DMS53 treated with DMSO at 0.1 percent for 48 hours (cell line): ENCODE data around the gene SPSB1.
A peak's percentile ranks its signal among the peaks of the same experiment; 100 is the strongest.

Experiments used
- DNase-seq: peaks from one replicate; lab custom pipeline; 2025; ENCODE audit not compliant: unreplicated experiment; lab: John Stamatoyannopoulos, UW

The SPSB1 gene

DNA sequence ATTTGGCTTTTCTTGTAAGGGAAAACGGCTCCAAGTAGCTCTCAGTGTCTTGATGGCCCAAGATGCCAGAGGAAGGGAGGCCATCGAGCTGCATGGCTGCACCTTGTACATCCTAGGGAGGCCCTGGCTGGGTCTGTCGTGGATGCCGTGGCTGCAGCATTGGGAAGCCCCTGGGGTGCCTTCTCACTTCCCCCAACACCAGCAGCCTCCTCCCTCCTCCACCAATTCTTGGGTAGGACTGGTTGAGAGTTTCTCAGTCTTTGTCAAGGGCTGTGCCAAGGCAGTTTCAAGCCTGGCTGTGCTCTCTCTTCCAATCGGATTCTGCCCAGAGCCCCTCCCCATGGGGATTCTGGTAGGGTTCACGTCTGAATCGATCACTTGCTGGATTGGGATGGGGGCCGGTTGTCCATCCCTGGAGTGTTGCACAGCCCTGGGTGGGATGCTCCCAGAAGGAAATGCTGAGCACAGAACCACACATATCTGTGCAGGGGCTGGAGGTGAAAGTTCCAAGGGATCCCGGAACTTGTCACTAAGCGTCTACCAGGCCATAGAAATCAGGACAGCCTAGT, 14.0 kb upstream of the SPSB1 start:
- no peak for DNase-seq

DNA sequence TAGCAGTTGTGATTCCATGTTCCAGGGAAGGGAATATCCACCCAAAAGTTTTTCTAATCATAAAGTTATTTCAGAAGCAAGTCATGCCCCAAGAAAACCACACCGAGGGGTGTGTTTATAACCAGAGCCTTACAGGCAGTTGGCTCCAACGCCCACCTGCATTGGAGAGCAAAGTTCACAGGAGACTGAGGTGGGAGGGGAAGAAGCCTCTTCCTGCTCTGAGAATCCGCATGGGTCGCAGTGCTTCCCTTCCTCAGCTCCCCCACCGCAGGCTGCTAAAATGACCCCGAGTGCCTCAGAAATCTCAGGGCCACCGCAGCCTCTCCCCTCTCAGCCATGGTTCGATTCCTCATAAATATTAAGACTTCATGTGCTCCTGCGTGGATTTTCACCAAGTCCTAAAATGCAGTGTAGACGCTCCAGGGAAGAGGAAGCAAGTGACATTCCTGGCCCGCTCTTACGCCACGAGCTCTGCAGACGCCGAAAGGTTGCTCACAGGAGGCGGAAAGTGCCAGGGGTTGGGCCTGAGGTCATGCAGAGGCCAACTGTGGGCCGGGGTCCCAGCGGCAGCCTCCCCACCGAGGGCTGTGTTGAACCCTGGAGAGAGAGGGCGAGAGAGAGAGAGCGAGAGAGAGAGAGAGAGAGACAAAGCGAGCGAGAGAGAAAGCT, 13.4 kb upstream of the SPSB1 start:
- DNase-seq, result no peak

DNA sequence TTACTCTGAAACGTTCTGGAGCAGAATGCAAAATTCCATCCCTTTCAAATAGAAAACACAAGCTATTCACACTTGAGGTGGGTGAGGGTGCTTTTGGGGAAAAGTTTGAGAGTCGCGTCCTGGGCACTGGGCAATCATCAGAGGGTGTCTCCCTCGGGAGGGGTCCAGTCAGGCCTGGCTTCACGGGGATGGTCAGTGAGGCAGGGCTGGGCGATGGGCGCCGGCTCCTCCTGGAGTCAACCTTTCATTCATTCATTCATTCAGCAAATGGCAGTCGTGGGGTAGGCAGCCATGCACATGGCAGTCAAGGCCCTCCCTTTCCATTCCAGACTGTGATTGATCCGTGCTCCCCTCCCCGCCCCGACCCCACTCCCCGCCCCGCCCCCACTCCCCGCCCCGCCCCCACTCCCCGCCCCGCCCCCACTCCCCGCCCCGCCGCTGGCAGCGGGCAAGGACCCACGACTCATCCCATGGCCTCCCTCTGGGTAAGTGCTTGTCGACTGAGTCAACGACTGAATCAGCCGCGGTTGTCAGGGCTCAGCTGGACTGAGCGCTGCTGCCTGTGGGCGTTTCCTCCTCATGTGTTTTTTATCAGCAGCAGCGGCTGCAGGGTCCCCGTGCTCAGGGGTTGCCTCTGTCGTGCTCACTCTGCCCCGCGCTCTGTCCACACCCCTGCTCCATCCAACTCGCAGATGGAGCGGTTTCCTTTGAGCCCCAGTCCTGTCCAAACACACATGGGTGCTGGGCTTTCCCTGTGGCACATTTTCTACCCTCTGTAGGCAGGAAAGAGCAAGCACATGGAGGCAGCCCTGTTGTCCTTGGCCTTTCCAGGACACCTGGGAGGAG, 12.5 kb upstream of the SPSB1 start:
- no peak for DNase-seq

DNA sequence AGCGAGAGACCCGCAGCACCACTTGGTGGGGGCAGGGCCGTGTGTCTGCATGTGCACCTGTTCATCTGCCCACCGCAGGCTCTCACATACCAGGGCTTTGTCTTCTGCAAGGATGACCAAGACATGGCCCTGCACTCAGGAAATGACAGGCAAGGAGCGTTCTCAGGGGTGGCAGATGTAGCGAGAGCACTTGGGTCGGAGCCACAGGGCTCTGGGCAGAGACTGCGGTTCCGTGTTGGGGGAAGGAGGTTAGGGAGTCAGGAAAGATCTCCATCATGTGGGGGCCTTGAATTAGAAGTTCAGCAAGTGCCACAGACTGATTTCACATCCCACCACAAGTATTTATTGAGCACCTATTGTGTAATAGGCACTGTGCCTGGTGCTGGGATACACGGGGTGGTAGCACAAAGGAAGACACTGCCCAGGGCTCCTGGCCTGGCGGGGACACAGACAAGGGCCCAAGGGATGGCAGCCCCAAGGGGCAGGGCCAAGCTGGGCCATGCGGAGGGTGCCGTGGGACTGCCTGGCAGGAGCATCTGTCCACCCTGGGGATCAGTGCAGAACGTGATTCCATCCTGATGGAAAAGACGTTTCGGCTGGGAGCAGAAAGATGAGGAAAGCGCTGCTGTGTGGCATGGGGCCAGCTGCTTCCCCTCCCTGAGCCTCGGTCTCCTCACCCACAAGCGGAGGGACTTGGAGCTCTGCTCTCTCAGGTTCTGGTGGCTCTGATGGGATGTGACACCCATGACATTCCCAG, 11.4 kb upstream of the SPSB1 start:
- no peak for DNase-seq

DNA sequence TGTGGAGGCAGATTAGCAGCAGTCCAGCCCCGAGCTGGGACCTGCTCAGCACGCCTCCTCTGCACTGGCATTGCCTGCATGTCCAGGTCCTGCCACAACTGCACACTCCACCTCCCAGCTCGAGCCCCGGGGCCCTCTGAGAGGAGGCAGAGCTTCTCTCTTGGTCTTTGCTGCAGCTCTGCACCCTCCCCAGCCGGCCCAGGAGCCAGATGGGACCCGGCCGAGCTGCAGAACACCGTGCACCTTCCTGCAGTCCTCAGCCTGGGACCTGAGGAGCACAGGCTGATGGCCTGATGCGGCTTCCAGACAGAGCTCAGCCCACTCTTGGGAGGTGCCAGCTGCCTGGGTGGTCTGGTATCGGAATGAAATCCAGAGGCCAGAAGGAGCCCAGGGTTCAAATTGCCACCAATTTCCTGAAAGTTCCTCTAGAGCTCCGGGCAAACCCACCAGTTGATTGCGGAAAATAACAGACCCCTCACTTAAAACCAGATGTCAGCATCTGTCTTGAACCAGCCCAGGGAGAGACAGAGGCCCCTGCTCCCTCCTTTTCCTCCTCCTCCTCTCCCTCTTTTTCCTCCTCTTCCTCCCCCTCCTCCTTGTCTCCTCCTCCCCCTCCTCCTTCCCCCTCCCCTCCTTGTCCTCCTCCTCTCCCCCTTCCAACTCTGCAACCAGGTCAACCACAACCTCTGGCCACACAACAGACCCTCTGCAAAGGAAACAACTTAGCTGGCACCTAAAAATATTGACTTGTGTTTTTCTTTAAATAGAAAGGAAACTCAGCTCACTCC, 10.6 kb upstream of the SPSB1 start:
- no peak for DNase-seq

DNA sequence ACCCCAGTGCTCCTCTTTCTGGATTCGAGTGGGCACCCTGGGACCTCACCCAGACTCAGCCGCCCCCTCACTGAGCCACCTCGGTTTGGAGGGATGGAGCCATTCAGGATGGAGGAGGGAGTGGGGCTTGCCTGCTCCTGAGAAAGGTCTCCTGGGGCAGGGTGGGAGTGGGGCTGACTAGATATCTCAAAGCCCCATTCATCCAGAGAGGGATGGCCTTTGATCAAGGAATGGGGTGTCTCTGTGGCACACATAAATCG, 10.1 kb upstream of the SPSB1 start:
- no peak for DNase-seq

DNA sequence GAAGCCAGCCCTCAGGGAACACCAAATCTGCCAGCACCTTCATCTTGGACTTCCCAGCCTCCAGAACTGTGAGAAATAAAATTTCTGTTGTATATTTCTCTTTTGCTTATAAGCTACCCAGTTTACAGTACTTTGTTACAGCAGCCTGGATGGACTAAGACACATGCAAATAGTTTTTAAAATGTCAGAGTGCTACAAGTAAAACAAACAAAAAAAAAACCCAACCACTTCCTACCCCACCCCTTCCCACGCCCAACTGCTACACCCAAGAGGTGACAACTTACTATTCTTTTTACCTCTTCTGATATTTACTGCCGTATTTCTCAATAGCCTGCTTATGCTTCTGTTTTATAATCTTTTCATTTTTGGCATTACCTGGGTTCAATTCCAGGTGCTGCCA, 8.6 kb upstream of the SPSB1 start:
- DNase-seq, result no peak

DNA sequence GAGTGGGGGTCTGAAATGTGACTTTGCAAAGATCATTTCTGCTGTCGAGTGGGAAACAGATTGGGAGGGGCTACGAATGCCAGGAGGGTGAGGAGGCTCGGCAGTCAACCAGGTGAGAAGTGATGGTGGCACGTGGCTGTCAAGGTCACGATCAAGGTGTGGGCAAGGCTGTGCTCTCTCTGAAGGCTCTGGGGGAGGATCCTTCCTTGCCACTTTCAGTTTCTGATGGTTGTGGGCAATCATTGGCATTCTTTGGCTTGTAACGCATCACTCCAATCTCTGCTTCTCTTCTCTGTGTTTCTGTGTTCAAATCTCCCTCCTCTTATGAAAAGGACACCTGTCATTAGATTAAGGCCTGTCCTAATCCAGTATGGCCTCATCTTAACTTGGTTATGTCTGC, 6.1 kb upstream of the SPSB1 start:
- DNase-seq, result no peak

DNA sequence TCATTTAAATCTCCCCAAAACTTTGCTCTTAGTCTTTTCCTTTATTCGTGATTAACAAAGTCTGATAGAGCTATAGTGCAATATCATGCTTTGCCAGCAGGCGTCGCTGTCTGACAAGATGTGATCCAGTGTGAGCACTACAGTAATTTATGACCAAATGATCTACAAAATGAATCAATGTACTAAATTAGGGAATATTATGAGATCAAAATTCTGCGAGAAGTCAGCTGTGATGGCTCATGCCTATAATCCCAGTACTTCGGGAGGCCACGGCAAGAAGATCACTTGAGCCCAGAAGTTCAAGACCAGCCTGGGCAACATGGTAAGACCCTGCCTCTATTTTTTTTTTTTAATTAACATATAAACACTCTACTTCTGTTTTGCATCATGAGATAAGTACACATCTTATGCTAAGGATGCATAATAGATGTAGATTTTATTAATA, 3.6 kb upstream of the SPSB1 start:
- DNase-seq, result peak; percentile 61

DNA sequence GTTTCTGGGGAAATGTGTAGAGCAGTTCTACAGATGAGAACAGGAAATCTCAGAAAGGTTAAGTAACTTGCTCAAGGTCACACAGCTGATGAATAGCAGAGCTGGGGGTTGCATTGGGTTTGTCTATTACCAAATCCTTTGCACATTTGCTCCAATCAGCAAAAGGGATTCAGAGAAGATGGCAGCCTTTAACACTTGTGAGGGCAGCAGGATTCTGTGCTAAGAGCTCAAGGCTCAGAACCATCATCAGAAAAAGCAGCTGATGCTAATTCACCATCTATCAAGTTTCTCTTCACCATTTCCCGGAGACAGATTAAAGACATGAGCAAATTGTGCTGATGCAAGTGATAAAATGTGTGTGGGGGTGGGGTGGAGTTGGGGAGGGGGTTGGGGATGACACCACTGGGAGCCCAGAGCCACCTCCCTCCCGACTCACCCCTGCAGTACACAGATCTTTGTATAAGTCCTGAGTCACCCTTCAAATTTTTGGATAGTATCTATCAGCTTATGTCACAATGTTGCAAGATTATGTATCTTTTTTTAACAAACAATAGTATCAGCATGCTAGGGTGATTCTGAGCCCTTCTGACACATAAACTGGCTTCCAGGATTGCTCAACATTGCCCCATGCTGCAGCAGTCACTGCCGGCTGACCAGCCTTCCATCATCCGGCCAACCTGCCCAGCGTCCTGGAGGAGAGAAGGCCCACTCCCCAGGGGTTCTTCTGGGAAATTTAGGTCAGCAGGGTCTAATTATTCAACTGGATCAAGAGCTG, 2.8 kb upstream of the SPSB1 start:
- DNase-seq, result no peak

DNA sequence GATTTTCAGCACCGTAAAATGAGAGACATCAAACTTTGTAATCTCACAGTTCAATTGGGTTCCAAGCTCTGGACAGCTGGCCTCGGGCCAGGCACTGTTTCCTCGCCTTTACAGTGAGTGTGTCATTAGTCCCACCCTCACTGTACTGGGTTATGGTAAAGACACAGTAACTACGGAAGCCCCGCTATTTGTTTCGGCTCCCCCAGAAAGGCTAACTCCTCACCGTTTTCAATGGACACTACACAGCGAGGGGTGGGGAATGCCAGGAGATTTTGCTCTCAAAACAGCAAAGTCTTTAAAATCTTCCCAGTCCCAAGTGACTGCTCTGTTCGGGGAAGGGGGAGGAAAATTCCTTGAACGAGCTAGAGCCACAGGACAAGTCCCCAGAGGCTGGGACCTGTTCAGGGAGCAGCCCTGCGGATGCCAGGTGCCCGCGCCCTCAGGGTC, 757 bp upstream of the SPSB1 start:
- no peak for DNase-seq

DNA sequence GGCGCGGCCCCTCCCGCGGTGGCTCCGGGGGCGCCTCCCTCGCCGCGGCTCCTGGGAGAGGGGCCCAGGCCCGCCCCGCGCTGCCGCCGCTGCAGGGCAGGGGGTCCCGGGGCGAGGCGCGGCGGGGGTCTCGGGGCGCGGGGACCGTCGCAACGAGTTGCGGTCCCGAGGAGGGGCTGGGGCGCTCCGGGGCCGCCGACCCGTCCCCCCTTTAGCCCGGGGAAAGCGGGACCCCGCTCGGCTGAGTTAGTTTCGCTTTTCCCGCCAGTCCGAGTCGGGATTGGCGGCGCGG, 493 bp downstream of the SPSB1 start:
- DNase-seq, result no peak

DNA sequence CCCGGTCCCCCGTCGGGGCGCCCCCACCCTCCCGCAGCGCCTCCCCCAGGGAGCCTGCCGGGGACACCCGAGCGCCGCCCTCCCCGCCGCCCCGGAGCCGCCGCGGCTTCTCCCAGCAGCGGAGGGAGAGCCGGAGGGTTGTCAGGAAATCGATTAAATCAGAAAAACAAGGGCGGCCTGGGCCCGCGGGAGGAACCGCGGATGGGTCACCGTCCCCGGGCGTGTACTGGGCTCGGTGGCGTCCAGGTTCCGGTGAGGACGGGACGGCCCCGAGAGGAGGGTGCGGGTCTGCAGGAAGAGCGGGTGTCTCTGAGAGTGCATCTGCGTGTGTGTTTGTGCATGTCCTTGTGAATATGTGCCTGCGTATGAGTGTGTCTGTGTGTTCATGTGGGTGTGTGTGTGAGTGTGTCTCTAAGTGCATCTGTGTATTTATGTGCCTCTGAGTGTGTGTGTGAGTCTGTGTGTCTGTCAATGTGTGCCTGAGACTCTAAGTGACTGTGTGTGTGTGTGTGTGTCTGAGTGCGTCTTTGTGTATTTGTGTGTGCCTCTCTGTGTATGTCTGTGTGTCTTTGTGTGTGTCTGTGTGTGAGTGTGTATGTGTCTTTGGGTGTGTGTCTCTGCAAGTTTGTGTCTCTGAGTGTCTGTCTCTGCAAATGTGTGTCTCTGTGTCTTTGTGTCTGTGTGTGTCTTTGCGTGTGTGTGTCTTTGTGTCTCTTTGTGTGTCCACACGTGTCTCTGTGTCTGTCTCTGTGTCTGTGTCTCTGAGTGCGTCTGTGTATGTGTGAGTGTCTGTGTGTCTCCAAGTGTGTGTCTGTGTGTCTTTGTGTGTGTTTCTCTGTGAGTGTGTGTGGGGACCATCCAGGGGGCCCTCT, 1.1 kb downstream of the SPSB1 start:
- DNase-seq, result no peak

DNA sequence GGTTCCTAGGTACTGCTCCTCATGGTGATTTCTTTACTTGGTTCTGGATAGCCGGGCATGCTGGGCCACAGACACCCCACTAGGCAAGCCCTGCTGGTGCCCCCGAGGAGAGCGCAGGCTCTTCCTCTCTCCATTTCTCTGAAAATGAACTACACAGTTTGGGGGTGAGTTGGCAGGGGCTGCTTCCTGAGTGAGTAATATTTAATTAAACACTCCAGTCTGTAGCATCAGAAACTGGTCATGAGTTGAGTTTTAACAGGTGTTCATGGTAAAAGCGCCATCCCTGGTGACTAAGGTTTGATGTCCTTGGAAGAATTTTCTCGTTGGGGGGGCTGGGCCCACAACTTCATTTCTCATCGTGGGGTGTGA, 1.7 kb downstream of the SPSB1 start:
- peak; percentile 68 for DNase-seq

DNA sequence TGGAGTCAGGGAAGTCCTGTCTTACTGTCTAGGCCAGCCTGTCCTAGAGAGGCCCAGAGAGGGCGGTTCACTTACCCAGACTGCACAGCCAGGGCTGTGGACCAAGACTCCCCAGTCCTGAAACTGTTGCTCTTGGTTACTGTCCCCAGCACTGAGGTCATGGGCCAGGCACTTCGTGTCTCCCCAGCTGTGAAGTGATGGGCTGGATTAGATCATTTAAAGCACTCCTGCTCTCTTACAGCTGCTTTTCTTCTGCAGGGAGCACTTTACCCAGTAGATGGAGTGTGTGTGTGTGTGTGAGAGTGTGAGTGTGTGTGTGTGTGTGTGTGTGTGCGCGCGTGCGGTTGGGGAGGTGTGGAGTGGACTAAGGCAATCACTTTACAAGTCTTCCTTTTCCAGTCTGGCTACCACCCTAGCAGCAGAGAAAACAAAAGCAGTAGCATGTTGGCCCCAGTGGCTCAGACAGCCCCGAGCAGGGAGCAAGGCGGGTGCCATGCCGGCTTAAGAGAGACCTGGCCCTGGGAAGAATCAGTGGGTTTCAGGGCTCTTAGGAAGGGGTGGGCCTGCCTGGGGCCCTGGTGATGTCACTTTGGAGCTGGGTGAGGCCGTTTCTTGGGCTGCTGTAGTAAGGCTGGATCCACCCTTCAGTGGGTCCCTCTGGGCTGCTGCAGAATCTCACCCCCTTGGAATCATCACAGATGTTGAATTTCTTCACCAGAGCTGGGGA, 2.4 kb downstream of the SPSB1 start:
- DNase-seq, result peak; percentile 22

DNA sequence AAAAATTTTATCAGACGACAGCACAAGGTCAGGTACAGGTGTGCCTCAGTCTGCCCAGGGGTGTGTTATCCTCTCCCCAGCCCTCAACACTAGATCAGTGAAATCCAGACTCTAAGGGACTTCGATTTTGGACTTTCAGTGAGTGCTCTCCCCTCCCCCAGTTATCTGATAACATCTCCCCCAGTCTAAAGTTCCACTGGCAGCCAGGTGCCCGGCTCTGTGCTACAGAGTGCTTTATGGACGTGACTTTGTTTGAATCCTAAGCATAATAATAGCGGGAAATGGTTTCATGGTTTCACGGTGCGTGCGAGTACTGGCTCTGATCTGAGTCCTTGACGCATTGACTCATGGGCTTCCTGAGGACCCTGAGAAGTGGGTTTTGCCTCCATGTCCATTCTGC, 3.2 kb downstream of the SPSB1 start:
- DNase-seq, result no peak

DNA sequence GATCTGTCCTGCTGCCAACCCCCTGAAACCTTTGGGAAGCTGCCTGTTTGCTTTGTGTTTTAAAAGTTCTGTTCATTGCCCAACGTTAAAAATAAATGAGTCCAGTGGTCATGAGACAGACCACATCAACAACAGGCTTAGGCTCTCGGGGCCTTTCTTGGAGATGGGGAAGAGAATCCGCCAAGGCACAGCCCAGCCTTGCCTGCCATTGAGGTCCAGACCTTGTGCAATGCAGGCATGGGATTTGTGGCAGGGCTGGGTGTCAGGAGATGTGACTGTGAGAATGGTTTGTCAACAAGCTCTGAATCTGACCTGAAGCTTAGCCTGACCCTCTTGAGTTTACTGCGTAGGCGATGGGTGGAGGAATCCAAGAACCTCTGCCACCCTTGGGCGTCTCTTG, 4.2 kb downstream of the SPSB1 start:
- DNase-seq, result no peak

DNA sequence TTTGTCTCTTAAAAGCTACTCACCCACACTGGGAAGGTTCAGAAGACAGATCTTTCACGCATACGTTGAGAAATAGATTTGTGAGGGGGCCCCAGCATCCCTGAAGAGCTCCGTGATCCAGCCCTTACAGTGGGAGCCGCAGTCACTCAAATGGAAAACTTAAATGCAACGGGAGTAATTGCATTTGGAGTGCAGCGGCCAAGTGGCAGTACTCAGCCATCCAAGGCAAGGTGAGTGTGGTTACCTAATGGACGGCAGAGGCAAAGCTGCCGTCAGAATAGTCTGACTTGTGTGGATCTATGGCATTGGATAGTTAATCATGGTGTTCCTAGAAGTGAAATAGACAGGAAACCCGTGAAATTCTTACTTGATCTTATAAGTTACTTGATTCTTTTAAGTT, 5.1 kb downstream of the SPSB1 start:
- no peak for DNase-seq

DNA sequence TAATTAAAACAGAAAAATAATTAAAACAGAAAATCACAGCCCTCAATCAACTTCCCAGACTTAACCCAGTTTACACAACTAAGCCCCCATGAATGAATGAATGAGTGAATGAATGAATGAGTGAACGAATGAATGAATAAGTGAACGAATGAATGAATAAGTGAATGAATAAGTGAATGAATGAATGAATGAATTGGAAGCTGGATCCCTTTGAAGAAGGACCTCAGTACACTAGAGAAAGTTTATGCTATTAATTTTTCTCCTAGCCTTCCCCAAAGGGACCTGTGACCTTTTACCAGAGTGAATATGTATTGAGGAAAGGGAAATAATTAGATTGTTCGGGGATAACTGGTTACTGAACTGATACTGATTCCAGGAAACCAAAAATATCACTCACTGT, 5.6 kb downstream of the SPSB1 start:
- DNase-seq, result no peak
